Measurements from ENCODE around the gene ADAMTS9. TPM values are rescaled to one million over a fixed set of nuclear protein-coding genes. Genes with fewer than 3 reads are reported as not detected.

ADAMTS9 gene
- total and polyA plus RNA-seq, 7 donors = 1.2 to 61.6 (median 16.1) TPM

GRCh38 chr3:64655160-64655559 lies 32.6 kb downstream of the ADAMTS9 start:
- intact Hi-C loops (cut with DNase I) = no loop called here
- Histone ChIP-seq H3K27ac (no peak overlapping the region), H3K27me3 (no peaks in the 10 kb centered on the region), H3K36me3 (peaks cover 0 to 46% (median 8%) of the 10 kb centered on the region in 4 donors), H3K9me3 (no peaks in the 10 kb centered on the region), H3K4me1 (peaks cover 0 to 20% (median 17%) of the 10 kb centered on the region in 4 donors), H3K4me3 (no peak overlapping the region)
- DNase-seq = no peak
- 84 to 91% methylated on average over 4 of the region's 4 CpGs for WGBS, 2 donors
- TF ChIP-seq POLR2A (IDR thresholded peaks at IDR 0.05) (no peak), EP300 (IDR thresholded peaks at IDR 0.05) (no peak), POLR2AphosphoS5 (IDR thresholded peaks at IDR 0.05) (no peak), CTCF (IDR thresholded peaks at IDR 0.05) (no peak)

- intact Hi-C loops (cut with DNase I) = no loop called here
- Histone ChIP-seq H3K9me3 (no peaks in the 10 kb centered on the region), H3K4me1 (peaks cover 0 to 32% (median 25%) of the 10 kb centered on the region in 4 donors), H3K4me3 (no peak overlapping the region), H3K27me3 (no peaks in the 10 kb centered on the region), H3K36me3 (peaks cover 0 to 46% (median 12%) of the 10 kb centered on the region in 4 donors), H3K27ac (peak overlapping the region in 2 of 4 donors; percentile 8 to 36)
- TF ChIP-seq CTCF (IDR thresholded peaks at IDR 0.05) (no peak), EP300 (IDR thresholded peaks at IDR 0.05) (no peak), POLR2A (IDR thresholded peaks at IDR 0.05) (no peak), POLR2AphosphoS5 (IDR thresholded peaks at IDR 0.05) (no peak)
- DNase-seq = no peak
- 94% methylated on average over 5 of the region's 5 CpGs for WGBS, 2 donors
These were observed 33.8 kb downstream of the ADAMTS9 start for GRCh38 chr3:64654013-64654412.

GRCh38 chr3:64653101-64653500 lies 34.7 kb downstream of the ADAMTS9 start:
- 77 to 89% methylated on average over 3 of the region's 3 CpGs for WGBS, 2 donors

GRCh38 chr3:64651741-64652241 lies 36.0 kb downstream of the ADAMTS9 start:
- Histone ChIP-seq H3K4me3 (no peak overlapping the region), H3K27ac (peak overlapping the region; percentile 43 to 67 (median 51)), H3K27me3 (no peaks in the 10 kb centered on the region), H3K36me3 (peaks cover 0 to 41% (median 6%) of the 10 kb centered on the region in 4 donors), H3K9me3 (no peaks in the 10 kb centered on the region), H3K4me1 (peaks cover 0 to 34% (median 29%) of the 10 kb centered on the region in 4 donors)
- TF ChIP-seq EP300 (IDR thresholded peaks at IDR 0.05) = no peak
- TF ChIP-seq POLR2A (IDR thresholded peaks at IDR 0.05) = no peak
- intact Hi-C loops (cut with DNase I) = no loop called here
- no peak for DNase-seq
- 58 to 73% methylated on average over 2 of the region's 2 CpGs for WGBS, 2 donors

More at GRCh38 chr3:64653101-64653500, 34.7 kb downstream of the ADAMTS9 start:
- peaks cover 0 to 34% (median 29%) of the 10 kb centered on the region in 4 donors for H3K4me1 ChIP-seq
- H3K36me3 ChIP-seq = peaks cover 0 to 43% (median 10%) of the 10 kb centered on the region in 4 donors
- peak overlapping the region in 1 of 4 donors; percentile 67 for H3K27ac ChIP-seq
- H3K27me3 ChIP-seq = no peaks in the 10 kb centered on the region
- intact Hi-C loops (cut with DNase I) = no loop called here
- TF ChIP-seq EP300 (IDR thresholded peaks at IDR 0.05) = no peak
- no peak for TF ChIP-seq POLR2A (IDR thresholded peaks at IDR 0.05)
- no peak for TF ChIP-seq CTCF (IDR thresholded peaks at IDR 0.05)
- TF ChIP-seq POLR2AphosphoS5 (IDR thresholded peaks at IDR 0.05) = no peak
- no peak for DNase-seq
- no peak overlapping the region for H3K4me3 ChIP-seq
- no peaks in the 10 kb centered on the region for H3K9me3 ChIP-seq

- Histone ChIP-seq H3K36me3 (peaks cover 0 to 36% (median 4%) of the 10 kb centered on the region in 4 donors), H3K4me3 (no peak overlapping the region), H3K27me3 (no peaks in the 10 kb centered on the region), H3K27ac (peak overlapping the region; percentile 43 to 67 (median 51)), H3K4me1 (peaks cover 0 to 34% (median 29%) of the 10 kb centered on the region in 4 donors), H3K9me3 (no peaks in the 10 kb centered on the region)
- DNase-seq = no peak
- intact Hi-C loops (cut with DNase I) = no loop called here
- WGBS, 2 donors = 85 to 93% methylated on average over 3 of the region's 3 CpGs
- TF ChIP-seq POLR2AphosphoS5 (IDR thresholded peaks at IDR 0.05) = no peak
- TF ChIP-seq EP300 (IDR thresholded peaks at IDR 0.05) = no peak
- no peak for TF ChIP-seq POLR2A (IDR thresholded peaks at IDR 0.05)
- TF ChIP-seq CTCF (IDR thresholded peaks at IDR 0.05) = peak in 1 of 4 experiments; percentile 15
These were observed 36.5 kb downstream of the ADAMTS9 start for GRCh38 chr3:64651303-64651702.

All from sigmoid colon (tissue), 7 donors.